Measurements from ENCODE around the gene KCTD16.

KCTD16 gene

DNA sequence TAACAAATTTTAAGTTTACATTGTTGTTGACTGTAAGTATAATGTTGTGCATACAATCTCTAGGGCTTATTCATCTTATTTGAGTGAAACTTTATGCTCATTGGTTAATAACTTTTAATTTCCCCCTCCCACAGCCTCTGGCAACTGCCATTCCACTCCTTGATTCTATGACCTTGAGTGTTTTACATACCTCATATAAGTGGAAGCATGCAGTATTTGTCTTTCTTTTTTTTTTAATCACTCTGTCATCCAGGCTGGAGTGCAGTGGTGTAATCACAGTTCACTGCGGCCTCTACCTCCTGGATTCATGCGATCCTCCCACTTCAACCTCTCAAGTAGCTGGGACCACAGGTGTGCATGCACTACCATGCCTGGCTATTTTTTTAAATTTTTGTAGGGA is 83.9 kb downstream of the KCTD16 start:
- POLR2A ChIA-PET: no interaction called here
- no peak for DNase-seq (ENCODE audit: extremely low spot score)
- no peak for TF ChIP-seq FOXK2 (IDR thresholded peaks at IDR 0.05)
- TF ChIP-seq TARDBP (IDR thresholded peaks at IDR 0.05): no peak
- no peak for TF ChIP-seq FOXA1 (IDR thresholded peaks at IDR 0.05)
- TF ChIP-seq L3MBTL2 (conservative IDR thresholded peaks at IDR 0.05): no peak
- TF ChIP-seq NFRKB (IDR thresholded peaks at IDR 0.05): no peak
- TF ChIP-seq ARNT (IDR thresholded peaks at IDR 0.05): no peak
- TF ChIP-seq FOXM1 (IDR thresholded peaks at IDR 0.05; ENCODE audit: borderline replicate concordance): no peak
- TF ChIP-seq BHLHE40 (IDR thresholded peaks at IDR 0.05; ENCODE audit: borderline replicate concordance): no peak
- TF ChIP-seq ZNF384 (IDR thresholded peaks at IDR 0.05): no peak
- TF ChIP-seq SP1 (IDR thresholded peaks at IDR 0.05): no peak
- TF ChIP-seq, protein P1, sequence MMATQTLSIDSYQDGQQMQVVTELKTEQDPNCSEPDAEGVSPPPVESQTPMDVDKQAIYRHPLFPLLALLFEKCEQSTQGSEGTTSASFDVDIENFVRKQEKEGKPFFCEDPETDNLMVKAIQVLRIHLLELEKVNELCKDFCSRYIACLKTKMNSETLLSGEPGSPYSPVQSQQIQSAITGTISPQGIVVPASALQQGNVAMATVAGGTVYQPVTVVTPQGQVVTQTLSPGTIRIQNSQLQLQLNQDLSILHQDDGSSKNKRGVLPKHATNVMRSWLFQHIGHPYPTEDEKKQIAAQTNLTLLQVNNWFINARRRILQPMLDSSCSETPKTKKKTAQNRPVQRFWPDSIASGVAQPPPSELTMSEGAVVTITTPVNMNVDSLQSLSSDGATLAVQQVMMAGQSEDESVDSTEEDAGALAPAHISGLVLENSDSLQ (IDR thresholded peaks at IDR 0.05): no peak
- CTCF ChIA-PET: no interaction called here

DNA sequence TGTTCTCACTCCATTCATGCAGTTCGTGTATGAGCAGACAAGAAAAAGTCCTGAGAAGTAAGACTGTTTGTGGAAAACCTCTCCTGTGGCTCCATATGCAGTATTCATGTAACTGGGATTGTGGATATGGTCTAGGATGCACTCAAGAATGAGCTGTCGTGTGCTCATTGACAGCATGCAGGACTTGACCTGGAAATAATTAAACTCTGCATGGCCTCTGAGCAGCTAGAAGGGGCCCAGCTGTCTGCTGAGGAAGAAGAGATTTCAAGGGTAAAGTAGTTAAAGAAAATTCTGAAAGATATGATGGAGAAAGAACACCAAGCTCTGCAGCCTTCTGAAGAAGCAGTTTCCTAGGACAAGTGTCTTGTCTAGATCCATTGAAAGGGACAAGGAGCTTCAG is 89.4 kb downstream of the KCTD16 start:
- ChIA-PET CTCF (no interaction called here), POLR2A (no interaction called here)
- TF ChIP-seq ZNF384 (IDR thresholded peaks at IDR 0.05) (no peak), TARDBP (IDR thresholded peaks at IDR 0.05) (no peak), LEF1 (IDR thresholded peaks at IDR 0.05; ENCODE audit: borderline replicate concordance) (no peak), SP1 (IDR thresholded peaks at IDR 0.05) (no peak), L3MBTL2 (conservative IDR thresholded peaks at IDR 0.05) (no peak), HDGF (IDR thresholded peaks at IDR 0.05; ENCODE audit: borderline replicate concordance) (no peak), FOXK2 (IDR thresholded peaks at IDR 0.05) (no peak), ARNT (IDR thresholded peaks at IDR 0.05) (no peak), SUZ12 (IDR thresholded peaks at IDR 0.05) (no peak), CTBP1 (IDR thresholded peaks at IDR 0.05; ENCODE audit: borderline replicate concordance) (no peak), FOXM1 (IDR thresholded peaks at IDR 0.05; ENCODE audit: borderline replicate concordance) (no peak), ELF4 (IDR thresholded peaks at IDR 0.05) (no peak), FOXA1 (IDR thresholded peaks at IDR 0.05) (no peak), BHLHE40 (IDR thresholded peaks at IDR 0.05; ENCODE audit: borderline replicate concordance) (no peak), NFRKB (IDR thresholded peaks at IDR 0.05) (no peak)
- TF ChIP-seq, protein P1 (IDR thresholded peaks at IDR 0.05): no peak
- no peak for DNase-seq (ENCODE audit: extremely low spot score)

DNA sequence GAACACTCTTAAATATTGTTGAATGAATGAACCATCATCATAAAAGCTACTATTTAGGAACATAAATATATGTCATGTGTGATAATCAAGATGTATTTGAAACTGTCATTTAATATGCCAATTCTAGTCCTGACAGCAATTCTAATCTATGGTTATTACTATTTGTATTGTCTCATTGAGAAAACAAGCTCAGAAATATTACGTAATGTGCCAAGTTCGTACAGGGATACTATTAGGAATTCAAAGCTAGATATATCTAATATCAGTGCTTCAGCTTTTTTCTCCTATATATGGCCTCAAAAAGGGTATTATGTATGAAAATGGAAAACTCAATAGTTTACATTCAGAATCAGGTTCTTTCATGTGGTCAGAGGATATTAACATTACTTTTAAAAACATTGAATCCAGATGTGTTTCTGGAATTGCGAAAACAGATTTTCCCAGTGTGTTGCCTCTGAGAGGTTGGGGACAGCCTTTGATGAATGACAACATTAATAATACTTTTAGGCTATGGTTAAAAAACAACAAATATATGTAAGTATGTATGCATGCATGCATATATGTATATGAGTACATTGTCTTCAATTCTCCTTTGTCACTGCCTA is 95.1 kb downstream of the KCTD16 start:
- TF ChIP-seq HDGF (IDR thresholded peaks at IDR 0.05; ENCODE audit: borderline replicate concordance) (no peak), TARDBP (IDR thresholded peaks at IDR 0.05) (no peak), SP1 (IDR thresholded peaks at IDR 0.05) (no peak), L3MBTL2 (conservative IDR thresholded peaks at IDR 0.05) (no peak), BHLHE40 (IDR thresholded peaks at IDR 0.05; ENCODE audit: borderline replicate concordance) (no peak), ELF4 (IDR thresholded peaks at IDR 0.05) (no peak), NFRKB (IDR thresholded peaks at IDR 0.05) (no peak), FOXA1 (IDR thresholded peaks at IDR 0.05) (no peak), ARNT (IDR thresholded peaks at IDR 0.05) (no peak), LEF1 (IDR thresholded peaks at IDR 0.05; ENCODE audit: borderline replicate concordance) (no peak), FOXK2 (IDR thresholded peaks at IDR 0.05) (no peak), CTBP1 (IDR thresholded peaks at IDR 0.05; ENCODE audit: borderline replicate concordance) (no peak), FOXM1 (IDR thresholded peaks at IDR 0.05; ENCODE audit: borderline replicate concordance) (no peak), SUZ12 (IDR thresholded peaks at IDR 0.05) (no peak), ZNF384 (IDR thresholded peaks at IDR 0.05) (no peak)
- TF ChIP-seq, protein P1 (IDR thresholded peaks at IDR 0.05): no peak
- DNase-seq (ENCODE audit: extremely low spot score): no peak
- POLR2A ChIA-PET: no interaction called here
- CTCF ChIA-PET: interaction anchor here (0.6 kb wide), 1 partner anchor 203 kb away, joined by 3 read pairs; no protein-coding TSS in a partner anchor

DNA sequence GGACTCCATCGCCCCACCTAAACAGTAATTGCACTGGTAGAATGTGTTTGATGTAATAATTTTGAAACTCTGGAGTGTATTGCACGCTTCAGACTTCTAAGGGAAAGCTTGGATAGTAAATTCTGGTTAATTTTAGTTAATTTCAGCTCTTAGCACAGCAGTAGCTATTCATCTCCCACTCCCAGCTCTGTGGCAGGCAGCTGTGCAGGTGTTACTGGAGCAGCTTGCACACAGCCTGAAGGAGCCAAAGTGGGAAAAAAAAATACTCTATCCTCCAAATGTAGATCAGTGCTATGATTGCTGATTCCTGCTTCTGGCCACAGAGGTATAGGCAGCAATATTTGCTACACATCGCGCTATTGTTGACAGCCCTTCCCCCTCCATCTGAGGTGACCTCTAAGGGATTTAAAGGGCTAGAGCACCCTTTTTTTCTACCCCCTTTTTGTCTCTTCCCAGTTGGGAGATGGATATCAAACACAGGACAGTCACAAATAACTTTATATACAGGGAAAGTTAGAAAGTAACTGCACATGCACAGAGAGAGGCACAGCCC is 97.4 kb downstream of the KCTD16 start:
- TF ChIP-seq ZNF384 (IDR thresholded peaks at IDR 0.05) (no peak), LEF1 (IDR thresholded peaks at IDR 0.05; ENCODE audit: borderline replicate concordance) (no peak), L3MBTL2 (conservative IDR thresholded peaks at IDR 0.05) (no peak), NFRKB (IDR thresholded peaks at IDR 0.05) (no peak), CTBP1 (IDR thresholded peaks at IDR 0.05; ENCODE audit: borderline replicate concordance) (no peak), ELF4 (IDR thresholded peaks at IDR 0.05) (no peak), FOXM1 (IDR thresholded peaks at IDR 0.05; ENCODE audit: borderline replicate concordance) (no peak)
- ChIA-PET CTCF (no interaction called here), POLR2A (no interaction called here)
- DNase-seq (ENCODE audit: extremely low spot score): no peak

DNA sequence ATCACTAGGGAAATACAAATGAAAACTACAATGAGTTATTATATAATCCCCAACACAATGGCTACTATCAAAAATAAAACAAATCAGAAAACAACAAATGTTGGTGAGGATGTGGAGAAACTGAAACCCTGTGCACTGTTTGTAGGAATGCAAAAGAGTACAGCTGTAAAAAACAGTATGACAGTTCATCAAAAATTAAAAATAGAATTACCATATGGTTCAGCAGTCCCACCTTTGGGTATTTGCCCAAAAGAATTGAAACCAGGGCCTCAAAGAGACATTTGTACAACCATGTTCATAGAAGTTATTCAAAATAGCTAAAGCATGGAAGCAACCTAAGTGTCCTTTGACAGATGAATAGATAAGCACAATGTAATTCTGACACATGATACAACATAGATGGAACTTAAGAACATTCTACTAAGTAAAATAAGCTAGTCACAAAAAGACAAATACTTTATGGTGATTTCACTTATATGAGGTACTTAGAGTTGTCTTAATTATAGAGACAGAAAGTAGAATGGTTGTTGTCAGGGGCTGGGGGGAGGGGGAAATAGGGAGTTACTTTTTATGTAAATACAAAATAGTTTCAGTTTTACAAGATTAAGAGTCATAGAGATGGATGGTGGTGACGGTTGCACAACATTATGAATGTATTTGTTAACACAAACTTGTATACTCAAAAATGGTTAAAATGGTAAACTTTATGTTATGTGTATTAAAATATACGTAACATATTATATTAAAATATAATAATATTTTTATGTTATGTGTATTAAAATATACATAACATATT is 102.8 kb downstream of the KCTD16 start:
- POLR2A ChIA-PET: no interaction called here
- CTCF ChIA-PET: no interaction called here
- no peak for TF ChIP-seq SP1 (IDR thresholded peaks at IDR 0.05)
- TF ChIP-seq, protein P1 (IDR thresholded peaks at IDR 0.05): no peak
- no peak for TF ChIP-seq ELF4 (IDR thresholded peaks at IDR 0.05)
- no peak for TF ChIP-seq FOXM1 (IDR thresholded peaks at IDR 0.05; ENCODE audit: borderline replicate concordance)
- no peak for TF ChIP-seq NFRKB (IDR thresholded peaks at IDR 0.05)
- TF ChIP-seq ARNT (IDR thresholded peaks at IDR 0.05): no peak
- no peak for TF ChIP-seq BHLHE40 (IDR thresholded peaks at IDR 0.05; ENCODE audit: borderline replicate concordance)
- no peak for TF ChIP-seq HDGF (IDR thresholded peaks at IDR 0.05; ENCODE audit: borderline replicate concordance)
- no peak for TF ChIP-seq LEF1 (IDR thresholded peaks at IDR 0.05; ENCODE audit: borderline replicate concordance)
- no peak for TF ChIP-seq FOXA1 (IDR thresholded peaks at IDR 0.05)
- TF ChIP-seq SUZ12 (IDR thresholded peaks at IDR 0.05): no peak
- no peak for TF ChIP-seq TARDBP (IDR thresholded peaks at IDR 0.05)
- TF ChIP-seq L3MBTL2 (conservative IDR thresholded peaks at IDR 0.05): no peak
- no peak for TF ChIP-seq ZNF384 (IDR thresholded peaks at IDR 0.05)
- TF ChIP-seq FOXK2 (IDR thresholded peaks at IDR 0.05): no peak
- no peak for DNase-seq (ENCODE audit: extremely low spot score)
